ENCODE results near the gene CRB1. TPM values are rescaled to one million over a fixed set of nuclear protein-coding genes. Genes with fewer than 3 reads are reported as not detected.

Gene CRB1
- total and polyA plus RNA-seq, 3 experiments from 2014 or later: 0.05 to 0.26 TPM; not detected in 1

DNA sequence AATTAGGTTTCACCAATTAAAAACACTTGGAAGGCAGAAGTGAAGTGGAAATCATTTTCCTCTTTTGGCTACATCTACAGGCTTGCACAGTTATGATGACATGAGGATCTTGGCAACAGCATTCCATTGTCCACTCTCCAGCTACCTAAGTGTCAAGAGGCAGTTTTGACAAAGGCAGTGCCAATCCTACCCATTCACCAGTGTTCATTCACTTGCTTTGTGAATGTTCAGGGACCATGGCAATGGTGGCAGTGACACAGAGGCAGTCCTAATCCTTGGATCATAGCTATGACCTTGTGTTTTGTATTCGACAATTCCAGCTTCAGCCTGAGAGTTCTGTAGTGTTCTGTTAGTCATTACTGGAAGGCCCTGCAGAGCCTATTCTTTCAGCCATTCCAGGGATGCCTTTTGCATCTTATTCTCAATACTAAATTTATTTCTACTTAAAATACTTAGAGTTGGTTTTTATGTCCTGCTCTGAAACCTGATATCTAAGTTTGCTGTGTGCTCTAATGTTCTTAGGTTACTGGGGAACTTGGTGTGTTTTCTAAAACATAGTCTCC, 36.7 kb downstream of the CRB1 start:
- peaks cover 4 to 19% of the 10 kb centered on the region in 2 donors for H3K27me3 Mint-ChIP-seq
- H3K4me1 Mint-ChIP-seq: no peaks in the 10 kb centered on the region
- H3K4me3 ChIP-seq (ENCODE audit: low read length): no peak overlapping the region
- H3K4me1 ChIP-seq (ENCODE audit: insufficient read depth, low read length): no peaks in the 10 kb centered on the region
- no peaks in the 10 kb centered on the region for H3K36me3 Mint-ChIP-seq
- H3K9me3 ChIP-seq (ENCODE audit: low read length): no peaks in the 10 kb centered on the region
- no peak overlapping the region for H3K27ac ChIP-seq (ENCODE audit: low read depth, low read length)
- no peaks in the 10 kb centered on the region for H3K36me3 ChIP-seq (ENCODE audit: insufficient read depth, low read length)
- H3K27me3 ChIP-seq (ENCODE audit: insufficient read depth, low read length, poor library complexity, severe bottlenecking): no peaks in the 10 kb centered on the region
- H3K27ac Mint-ChIP-seq: no peak overlapping the region
- no peaks in the 10 kb centered on the region for H3K9me3 Mint-ChIP-seq
- ChIA-PET CTCF (no interaction called here), POLR2A (no interaction called here)
- DNase-seq: no peak
- no peak overlapping the region for H3K4me3 Mint-ChIP-seq

- no peaks in the 10 kb centered on the region for H3K27me3 ChIP-seq (ENCODE audit: insufficient read depth, low read length, poor library complexity, severe bottlenecking)
- ChIA-PET CTCF (no interaction called here), POLR2A (no interaction called here)
- Mint-ChIP-seq H3K9me3 (no peaks in the 10 kb centered on the region), H3K36me3 (no peaks in the 10 kb centered on the region), H3K4me1 (no peaks in the 10 kb centered on the region), H3K27ac (no peak overlapping the region), H3K27me3 (peaks cover 4 to 26% of the 10 kb centered on the region in 2 donors), H3K4me3 (no peak overlapping the region)
- H3K9me3 ChIP-seq (ENCODE audit: low read length): no peaks in the 10 kb centered on the region
- no peaks in the 10 kb centered on the region for H3K4me1 ChIP-seq (ENCODE audit: insufficient read depth, low read length)
- H3K4me3 ChIP-seq (ENCODE audit: low read length): no peak overlapping the region
- no peak overlapping the region for H3K27ac ChIP-seq (ENCODE audit: low read depth, low read length)
- no peak for DNase-seq
- no peaks in the 10 kb centered on the region for H3K36me3 ChIP-seq (ENCODE audit: insufficient read depth, low read length)
These were observed 37.9 kb downstream of the CRB1 start for GRCh38 chr1:197305925-197306324.

- Mint-ChIP-seq H3K27ac (no peak overlapping the region), H3K27me3 (peaks cover 4 to 27% of the 10 kb centered on the region in 2 donors), H3K4me3 (no peak overlapping the region), H3K36me3 (no peaks in the 10 kb centered on the region), H3K4me1 (no peaks in the 10 kb centered on the region), H3K9me3 (no peaks in the 10 kb centered on the region)
- no peak for DNase-seq
- no peaks in the 10 kb centered on the region for H3K36me3 ChIP-seq (ENCODE audit: insufficient read depth, low read length)
- ChIA-PET POLR2A (no interaction called here), CTCF (no interaction called here)
- no peaks in the 10 kb centered on the region for H3K27me3 ChIP-seq (ENCODE audit: insufficient read depth, low read length, poor library complexity, severe bottlenecking)
- H3K4me1 ChIP-seq (ENCODE audit: insufficient read depth, low read length): no peaks in the 10 kb centered on the region
- no peak overlapping the region for H3K4me3 ChIP-seq (ENCODE audit: low read length)
- no peak overlapping the region for H3K27ac ChIP-seq (ENCODE audit: low read depth, low read length)
- no peaks in the 10 kb centered on the region for H3K9me3 ChIP-seq (ENCODE audit: low read length)
These were observed 38.5 kb downstream of the CRB1 start for GRCh38 chr1:197306381-197307062.

DNA sequence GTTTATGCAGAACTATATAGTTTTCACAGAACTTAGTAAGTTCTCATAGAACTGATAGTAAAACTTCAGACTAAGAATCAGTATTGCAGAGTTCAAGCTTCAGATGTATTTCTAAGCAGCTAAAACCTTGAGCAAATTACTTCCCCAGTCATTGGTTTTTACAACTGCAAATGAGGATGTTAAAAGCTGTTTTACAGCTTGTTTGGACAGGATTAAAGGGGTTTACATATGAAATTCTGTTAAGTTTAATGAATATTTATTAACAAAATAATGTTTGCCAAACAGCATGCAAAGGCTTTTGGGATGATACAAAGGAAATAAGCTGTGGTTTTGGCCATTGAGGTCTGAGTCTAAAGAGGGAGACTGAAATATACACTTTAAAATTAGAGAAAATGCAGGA, 39.1 kb downstream of the CRB1 start:
- no peak overlapping the region for H3K4me3 Mint-ChIP-seq
- ChIA-PET POLR2A (no interaction called here), CTCF (no interaction called here)
- H3K36me3 Mint-ChIP-seq: no peaks in the 10 kb centered on the region
- no peaks in the 10 kb centered on the region for H3K9me3 ChIP-seq (ENCODE audit: low read length)
- no peak overlapping the region for H3K4me3 ChIP-seq (ENCODE audit: low read length)
- H3K27ac Mint-ChIP-seq: no peak overlapping the region
- H3K4me1 Mint-ChIP-seq: no peaks in the 10 kb centered on the region
- no peak for DNase-seq
- H3K27me3 Mint-ChIP-seq: peaks cover 4 to 26% of the 10 kb centered on the region in 2 donors
- no peaks in the 10 kb centered on the region for H3K4me1 ChIP-seq (ENCODE audit: insufficient read depth, low read length)
- H3K36me3 ChIP-seq (ENCODE audit: insufficient read depth, low read length): no peaks in the 10 kb centered on the region
- no peaks in the 10 kb centered on the region for H3K9me3 Mint-ChIP-seq
- H3K27me3 ChIP-seq (ENCODE audit: insufficient read depth, low read length, poor library complexity, severe bottlenecking): no peaks in the 10 kb centered on the region
- H3K27ac ChIP-seq (ENCODE audit: low read depth, low read length): no peak overlapping the region

- H3K27ac ChIP-seq (ENCODE audit: low read depth, low read length): no peak overlapping the region
- POLR2A ChIA-PET: no interaction called here
- Mint-ChIP-seq H3K4me3 (no peak overlapping the region), H3K27ac (no peak overlapping the region), H3K36me3 (no peaks in the 10 kb centered on the region), H3K27me3 (peaks cover 4 to 26% of the 10 kb centered on the region in 2 donors), H3K9me3 (no peaks in the 10 kb centered on the region), H3K4me1 (no peaks in the 10 kb centered on the region)
- no peaks in the 10 kb centered on the region for H3K27me3 ChIP-seq (ENCODE audit: insufficient read depth, low read length, poor library complexity, severe bottlenecking)
- H3K4me1 ChIP-seq (ENCODE audit: insufficient read depth, low read length): no peaks in the 10 kb centered on the region
- H3K36me3 ChIP-seq (ENCODE audit: insufficient read depth, low read length): no peaks in the 10 kb centered on the region
- no peak overlapping the region for H3K4me3 ChIP-seq (ENCODE audit: low read length)
- H3K9me3 ChIP-seq (ENCODE audit: low read length): no peaks in the 10 kb centered on the region
- CTCF ChIA-PET: no interaction called here
- no peak for DNase-seq
These were observed 39.5 kb downstream of the CRB1 start for GRCh38 chr1:197307551-197307950.

DNA sequence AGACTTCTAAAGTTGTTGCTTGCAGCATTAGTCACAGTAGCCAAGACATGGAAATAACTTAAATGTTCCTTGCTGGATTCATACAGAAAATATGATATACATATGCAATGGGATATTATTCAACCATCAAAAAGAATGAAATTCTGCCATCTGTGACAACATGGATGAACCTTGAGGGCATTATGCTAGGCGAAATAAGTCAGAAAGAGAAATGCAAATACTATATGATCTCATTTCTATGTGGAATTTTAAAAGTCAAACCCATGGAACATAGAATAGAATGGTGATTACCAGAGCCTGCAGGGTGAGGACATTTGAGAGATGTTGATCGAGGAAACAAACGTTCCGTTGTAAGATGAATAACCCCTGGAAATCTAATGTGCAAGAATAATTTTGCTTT, 43.0 kb downstream of the CRB1 start:
- H3K36me3 Mint-ChIP-seq: no peaks in the 10 kb centered on the region
- Histone ChIP-seq H3K4me3 (ENCODE audit: low read length) (no peak overlapping the region), H3K9me3 (ENCODE audit: low read length) (no peaks in the 10 kb centered on the region), H3K4me1 (ENCODE audit: insufficient read depth, low read length) (no peaks in the 10 kb centered on the region), H3K27me3 (ENCODE audit: insufficient read depth, low read length, poor library complexity, severe bottlenecking) (no peaks in the 10 kb centered on the region), H3K27ac (ENCODE audit: low read depth, low read length) (no peak overlapping the region), H3K36me3 (ENCODE audit: insufficient read depth, low read length) (no peaks in the 10 kb centered on the region)
- no peak for DNase-seq
- H3K4me1 Mint-ChIP-seq: no peaks in the 10 kb centered on the region
- POLR2A ChIA-PET: no interaction called here
- H3K9me3 Mint-ChIP-seq: no peaks in the 10 kb centered on the region
- no peak overlapping the region for H3K4me3 Mint-ChIP-seq
- CTCF ChIA-PET: no interaction called here
- peaks cover 4 to 28% of the 10 kb centered on the region in 2 donors for H3K27me3 Mint-ChIP-seq
- H3K27ac Mint-ChIP-seq: no peak overlapping the region

- ChIA-PET POLR2A (no interaction called here), CTCF (no interaction called here)
- Mint-ChIP-seq H3K27me3 (peaks cover 0 to 25% of the 10 kb centered on the region in 2 donors), H3K27ac (no peak overlapping the region), H3K9me3 (no peaks in the 10 kb centered on the region), H3K4me1 (no peaks in the 10 kb centered on the region), H3K4me3 (no peak overlapping the region), H3K36me3 (no peaks in the 10 kb centered on the region)
- Histone ChIP-seq H3K27ac (ENCODE audit: low read depth, low read length) (no peak overlapping the region), H3K27me3 (ENCODE audit: insufficient read depth, low read length, poor library complexity, severe bottlenecking) (no peaks in the 10 kb centered on the region), H3K4me1 (ENCODE audit: insufficient read depth, low read length) (no peaks in the 10 kb centered on the region), H3K9me3 (ENCODE audit: low read length) (no peaks in the 10 kb centered on the region), H3K36me3 (ENCODE audit: insufficient read depth, low read length) (no peaks in the 10 kb centered on the region), H3K4me3 (ENCODE audit: low read length) (no peak overlapping the region)
- DNase-seq: no peak
These were observed 44.1 kb downstream of the CRB1 start for GRCh38 chr1:197312163-197312562.

DNA sequence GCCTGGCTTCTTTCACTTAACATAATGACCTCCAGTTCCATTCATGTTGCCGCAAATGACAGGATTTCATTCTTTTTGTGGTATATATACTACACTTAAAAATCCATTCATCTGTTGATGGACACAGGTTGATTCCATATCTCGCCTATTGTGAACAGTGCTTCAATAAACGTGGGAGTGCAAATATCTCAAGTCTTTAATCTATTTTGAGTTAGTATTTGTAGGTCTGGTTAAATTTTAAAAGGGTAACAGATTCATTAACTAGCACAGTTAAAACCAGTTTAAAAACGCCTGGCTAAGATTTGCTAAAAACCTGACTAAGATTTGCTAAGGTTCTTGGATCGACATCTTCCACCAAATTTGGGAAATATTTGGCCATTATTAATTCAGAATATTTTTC, 45.7 kb downstream of the CRB1 start:
- Histone ChIP-seq H3K9me3 (ENCODE audit: low read length) (no peaks in the 10 kb centered on the region), H3K27me3 (ENCODE audit: insufficient read depth, low read length, poor library complexity, severe bottlenecking) (no peaks in the 10 kb centered on the region), H3K36me3 (ENCODE audit: insufficient read depth, low read length) (no peaks in the 10 kb centered on the region), H3K4me3 (ENCODE audit: low read length) (no peak overlapping the region), H3K27ac (ENCODE audit: low read depth, low read length) (no peak overlapping the region), H3K4me1 (ENCODE audit: insufficient read depth, low read length) (no peaks in the 10 kb centered on the region)
- no peak for DNase-seq
- no peaks in the 10 kb centered on the region for H3K9me3 Mint-ChIP-seq
- H3K27ac Mint-ChIP-seq: no peak overlapping the region
- no peak overlapping the region for H3K4me3 Mint-ChIP-seq
- H3K27me3 Mint-ChIP-seq: peaks cover 2 to 19% of the 10 kb centered on the region in 2 donors
- ChIA-PET POLR2A (no interaction called here), CTCF (no interaction called here)
- no peaks in the 10 kb centered on the region for H3K4me1 Mint-ChIP-seq
- no peaks in the 10 kb centered on the region for H3K36me3 Mint-ChIP-seq

Measured in CD8-positive, alpha-beta memory T cell (primary cell).